Measurements from ENCODE around the gene VSIR.

- no peak for TF ChIP-seq POLR2AphosphoS5 (IDR thresholded peaks at IDR 0.05; ENCODE audit: low read depth, low read length)
- no peak for TF ChIP-seq SIN3A (IDR thresholded peaks at IDR 0.05; ENCODE audit: borderline replicate concordance, insufficient read depth, low read length)
- TF ChIP-seq TAF1 (IDR thresholded peaks at IDR 0.05; ENCODE audit: borderline replicate concordance, insufficient read depth, low read length) = no peak
- TF ChIP-seq REST (IDR thresholded peaks at IDR 0.05; ENCODE audit: insufficient read depth in 1 of 2, low read depth in 2 of 2, low read length in 2 of 2) = no peak
- TF ChIP-seq FOXP2 (optimal IDR thresholded peaks at IDR 0.05; ENCODE audit: borderline replicate concordance, extremely low read depth, extremely low read length, insufficient read depth) = no peak
These were observed 15.9 kb downstream of the VSIR start for GRCh38 chr10:71757399-71757922.

All from PFSK-1 (cell line).